GM12892 (cell line): Measurements from ENCODE around the gene PLEKHM3.

Experiments
- POLR2A ChIP-seq: IDR thresholded peaks from 2 replicates; pipeline ENCODE4 v1.6.1; 2011; ENCODE audit warnings: low read depth, low read length, control low read depth
- POLR2AphosphoS5 ChIP-seq: IDR thresholded peaks from 2 replicates; pipeline ENCODE4 v1.6.1; 2011; ENCODE audit warnings: low read depth, low read length, control low read depth
- TAF1 ChIP-seq: IDR thresholded peaks from 2 replicates; pipeline ENCODE4 v1.6.1; 2011; ENCODE audit warnings: low read depth, mild to moderate bottlenecking, control low read depth, low read length, borderline replicate concordance

DNA sequence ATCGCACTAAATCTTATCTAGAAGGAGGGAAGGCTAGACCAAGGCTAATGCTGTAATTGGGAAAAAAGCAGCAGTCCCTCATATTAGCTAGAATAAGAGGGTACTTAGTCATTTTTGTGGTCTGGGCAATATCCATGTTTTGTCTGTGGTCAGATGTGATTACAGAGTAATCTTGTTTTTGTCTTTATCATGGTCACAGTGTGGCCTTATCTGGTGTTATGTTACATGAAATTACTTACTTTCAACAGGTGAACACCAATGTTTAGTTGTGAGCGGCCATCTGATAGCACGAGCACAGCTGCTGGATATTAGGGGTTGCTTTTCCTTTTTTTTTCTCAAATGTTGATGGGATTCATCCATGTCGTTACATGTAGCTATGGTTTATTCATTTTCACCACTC, 23.7 kb upstream of the PLEKHM3 start:
- TF ChIP-seq POLR2AphosphoS5 (no peak), POLR2A (no peak), TAF1 (no peak)
